Measurements from ENCODE around the gene PRG3. TPM values are rescaled to one million over a fixed set of nuclear protein-coding genes. Genes with fewer than 3 reads are reported as not detected.

PRG3 gene
- total and polyA plus RNA-seq, 2 of the 4 experiments (the other 2 are of a cell fraction): not detected

GRCh38 chr11:57428643-57429042 lies 47.7 kb upstream of the PRG3 start:
- no peak overlapping the region for H3K14ac ChIP-seq (replicated peaks; ENCODE audit: low read depth, low read length)
- ATAC-seq (ENCODE audit: low read depth) (no peak), DNase-seq (no peak)
- H3K4me1 ChIP-seq (ENCODE audit: control insufficient read depth, insufficient read depth, low read length): peaks cover 41% of the 10 kb centered on the region
- ChIA-PET CTCF (no interaction called here), POLR2A (ENCODE audit: unreplicated experiment) (no interaction called here)
- no peak overlapping the region for H2AK5ac ChIP-seq (ENCODE audit: low read depth, low read length)
- no peak overlapping the region for H3K4me2 ChIP-seq (ENCODE audit: low read depth, low read length)
- H3K23ac ChIP-seq (ENCODE audit: low read depth, low read length): no peak overlapping the region
- WGBS, 2 experiments (ENCODE audit: extremely low coverage in 2 of 2, insufficient read length in 1 of 2): 83% methylated on average over 3 of the region's 5 CpGs; no CpG with 5 or more reads in 1 of the 2 experiments
- H2BK20ac ChIP-seq (ENCODE audit: low read depth, low read length): no peak overlapping the region
- H3K18ac ChIP-seq (ENCODE audit: low read depth, low read length): no peak overlapping the region
- no peak overlapping the region for H4K5ac ChIP-seq (ENCODE audit: low read depth, low read length)
- H3K56ac ChIP-seq (ENCODE audit: extremely low read depth, insufficient read depth, low read length): no peak overlapping the region
- no peak overlapping the region for H2BK5ac ChIP-seq (ENCODE audit: low read depth, low read length, poor library complexity, severe bottlenecking)
- H3K27ac ChIP-seq (ENCODE audit: insufficient read depth, low read length): no peak overlapping the region
- no peak overlapping the region for H2AFZ ChIP-seq (replicated peaks; ENCODE audit: low read length, poor library complexity)
- no peak overlapping the region; the same call in 1 of the 2 replicates for H4K91ac ChIP-seq (ENCODE audit: insufficient read depth, low read depth, low read length)
- H4K8ac ChIP-seq (ENCODE audit: low read depth in 2 of 2, low read length in 2 of 2): no peak overlapping the region
- H3K4me3 ChIP-seq (ENCODE audit: insufficient read depth, low read depth, low read length): no peak overlapping the region
- no peak overlapping the region for H2AK9ac ChIP-seq (replicated peaks; ENCODE audit: low read depth, low read length, poor library complexity)
- TF ChIP-seq ELK1 (IDR thresholded peaks at IDR 0.05; ENCODE audit: borderline replicate concordance, low read depth, low read length) (no peak), NFE2L2 (IDR thresholded peaks at IDR 0.05; ENCODE audit: low read depth, low read length) (no peak), BHLHE40 (IDR thresholded peaks at IDR 0.05; ENCODE audit: low read depth, low read length) (no peak), RFX5 (IDR thresholded peaks at IDR 0.05; ENCODE audit: low read depth, low read length) (no peak), SMC3 (IDR thresholded peaks at IDR 0.05; ENCODE audit: low read depth, low read length) (no peak), RAD21 (IDR thresholded peaks at IDR 0.05; ENCODE audit: low read length) (no peak), POLR2A (IDR thresholded peaks at IDR 0.05; ENCODE audit: low read depth, low read length) (no peak), CTCF (conservative IDR thresholded peaks at IDR 0.05; ENCODE audit: low read depth, low read length) (no peak), RCOR1 (IDR thresholded peaks at IDR 0.05; ENCODE audit: insufficient replicate concordance, low read length) (no peak), FOS (IDR thresholded peaks at IDR 0.05; ENCODE audit: low read depth, low read length) (no peak), USF2 (IDR thresholded peaks at IDR 0.05; ENCODE audit: low read depth, low read length) (no peak), MAFK (IDR thresholded peaks at IDR 0.05; ENCODE audit: low read depth, low read length) (no peak), CEBPB (IDR thresholded peaks at IDR 0.05; ENCODE audit: low read depth, low read length) (no peak)
- H3K27me3 ChIP-seq (ENCODE audit: control insufficient read depth, insufficient read depth, low read length): no peaks in the 10 kb centered on the region
- no peak overlapping the region for H2BK15ac ChIP-seq (ENCODE audit: low read depth, low read length)
- peaks cover 6 to 19% of the 10 kb centered on the region in 2 experiments; a peak in 3 of 4 replicates for H3K79me1 ChIP-seq (ENCODE audit: low read depth in 1 of 2, low read length in 2 of 2)
- intact Hi-C loops (cut with micrococcal nuclease): no loop called here
- H2BK120ac ChIP-seq (ENCODE audit: low read depth, low read length): no peak overlapping the region
- no peak overlapping the region for H3K4ac ChIP-seq (ENCODE audit: low read depth, low read length)
- in situ Hi-C loops (cut with MboI; ENCODE audit: low sequenced_read_pairs): no loop called here
- no TSS peak for BruUV-seq (replicated peaks)
- no peak overlapping the region for H3K9ac ChIP-seq (ENCODE audit: low read depth, low read length)
- 0 out of 2 replicates have a peak, but pooled peaks cover 4% of the 10 kb centered on the region for H4K20me1 ChIP-seq (ENCODE audit: insufficient read depth, low read length)
- dilution Hi-C loops (cut with HindIII; ENCODE audit: low sequenced_read_pairs, unreplicated experiment): no loop called here
- H3K36me3 ChIP-seq (ENCODE audit: control insufficient read depth, insufficient read depth, low read length): 0 out of 2 replicates have a peak, but pooled peaks cover 3% of the 10 kb centered on the region
- peaks cover 18% of the 10 kb centered on the region for H3K9me1 ChIP-seq (ENCODE audit: insufficient read depth, low read length)
- no peaks in the 10 kb centered on the region for H3K9me3 ChIP-seq (ENCODE audit: control insufficient read depth, insufficient read depth, low read length)

Measured in IMR-90 (cell line).